ENCODE data around the gene CDRT4. TPM values are rescaled to one million over a fixed set of nuclear protein-coding genes. Genes with fewer than 3 reads are reported as not detected.

Gene CDRT4
- total and polyA plus RNA-seq, 2 donors (not counting 3 experiments of a cell fraction or from before 2014, with no cell fraction given) = 11.5 to 13.6 TPM

DNA sequence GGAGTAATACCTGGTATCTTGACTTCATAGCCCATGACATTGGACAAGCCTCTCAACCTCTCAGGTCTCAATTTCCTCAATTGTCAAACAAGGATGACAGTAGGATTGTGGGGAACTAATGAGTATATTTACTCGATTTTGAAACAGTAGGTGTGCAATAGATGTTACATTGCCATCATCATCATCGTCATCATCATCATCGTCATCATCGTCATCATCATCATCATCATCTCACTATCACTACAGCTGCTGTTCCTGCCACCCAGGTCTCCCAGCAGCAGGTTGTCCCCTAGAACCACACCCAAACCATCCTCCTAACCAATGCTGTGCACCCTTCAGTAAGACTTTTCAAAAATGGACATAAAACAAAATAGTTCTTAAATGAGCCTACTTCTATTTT is 24.8 kb upstream of the CDRT4 start:
- no peak for FAIRE-seq

More for the DNA sequence above, 24.8 kb upstream of the CDRT4 start:
- Histone ChIP-seq H3K36me3 (ENCODE audit: control insufficient read depth in 2 of 2, extremely low read depth in 1 of 2, insufficient read depth in 2 of 2, low read length in 2 of 2) (peaks cover 0 to 4% of the 10 kb centered on the region in 2 experiments), H3K27ac (ENCODE audit: insufficient read depth, low read depth, low read length) (peak overlapping the region; percentile 91), H3K9me1 (replicated peaks; ENCODE audit: control insufficient read depth, extremely low read depth, insufficient read depth, low read length) (no peaks in the 10 kb centered on the region), H3K27me3 (ENCODE audit: control insufficient read depth in 2 of 2, insufficient read depth in 2 of 2, low read length in 2 of 2) (no peaks in the 10 kb centered on the region), H3K9me3 (replicated peaks; ENCODE audit: control insufficient read depth, insufficient read depth, low read length) (no peaks in the 10 kb centered on the region), H3K79me2 (ENCODE audit: control insufficient read depth, insufficient read depth, low read length) (no peaks in the 10 kb centered on the region), H3K4me2 (ENCODE audit: insufficient read depth, low read length) (no peak overlapping the region), H4K20me1 (replicated peaks; ENCODE audit: control insufficient read depth, extremely low read depth, insufficient read depth, low read length) (no peaks in the 10 kb centered on the region), H3K4me1 (ENCODE audit: control insufficient read depth, extremely low read depth, insufficient read depth, low read length) (peaks cover 23% of the 10 kb centered on the region), H3K9ac (replicated peaks; ENCODE audit: extremely low read depth, insufficient read depth, low read length) (no peak overlapping the region), H3K4me3 (replicated peaks in 1 of 3; ENCODE audit: insufficient read depth in 1 of 3, low read depth in 1 of 3, low read length in 3 of 3) (no peak overlapping the region), H2AFZ (ENCODE audit: low read depth, low read length) (no peak overlapping the region)
- DNase-seq (ENCODE audit: low read depth, low spot score) = no peak
- dilution Hi-C loops (cut with MboI; ENCODE audit: extremely low pct_ligation_motif_present, low sequenced_read_pairs) = no loop called here
- ChIA-PET POLR2A (no interaction called here), CTCF (interaction anchor here (1.1 to 5.6 kb wide), 3 partner anchors 10 to 55 kb away, joined by 3 to 42 read pairs (median 11); no protein-coding TSS in a partner anchor)
- intact Hi-C loops (cut with micrococcal nuclease) = loop anchor here (5.0 kb wide), 1 partner anchor 95 kb away; no protein-coding TSS in a partner anchor
- TF ChIP-seq POLR2A (IDR thresholded peaks at IDR 0.05; ENCODE audit: low read depth, low read length) (no peak), POLR2AphosphoS5 (IDR thresholded peaks at IDR 0.05; ENCODE audit: insufficient read depth, low read depth, low read length) (no peak), MYC (IDR thresholded peaks at IDR 0.05; ENCODE audit: low read depth, low read length) (no peak), GATA2 (IDR thresholded peaks at IDR 0.05; ENCODE audit: insufficient read depth, insufficient read length, low read depth, low read length) (no peak), EZH2 (IDR thresholded peaks at IDR 0.05; ENCODE audit: borderline replicate concordance, low read depth, low read length, severe bottlenecking) (no peak), JUN (IDR thresholded peaks at IDR 0.05; ENCODE audit: borderline replicate concordance, insufficient read depth, insufficient read length, low read depth) (no peak), FOS (IDR thresholded peaks at IDR 0.05; ENCODE audit: borderline replicate concordance, insufficient read depth, low read length) (no peak)
- TF ChIP-seq, protein P1, sequence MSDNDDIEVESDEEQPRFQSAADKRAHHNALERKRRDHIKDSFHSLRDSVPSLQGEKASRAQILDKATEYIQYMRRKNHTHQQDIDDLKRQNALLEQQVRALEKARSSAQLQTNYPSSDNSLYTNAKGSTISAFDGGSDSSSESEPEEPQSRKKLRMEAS (IDR thresholded peaks at IDR 0.05; ENCODE audit: insufficient read depth, insufficient read length) = no peak
- TF ChIP-seq, protein P2, sequence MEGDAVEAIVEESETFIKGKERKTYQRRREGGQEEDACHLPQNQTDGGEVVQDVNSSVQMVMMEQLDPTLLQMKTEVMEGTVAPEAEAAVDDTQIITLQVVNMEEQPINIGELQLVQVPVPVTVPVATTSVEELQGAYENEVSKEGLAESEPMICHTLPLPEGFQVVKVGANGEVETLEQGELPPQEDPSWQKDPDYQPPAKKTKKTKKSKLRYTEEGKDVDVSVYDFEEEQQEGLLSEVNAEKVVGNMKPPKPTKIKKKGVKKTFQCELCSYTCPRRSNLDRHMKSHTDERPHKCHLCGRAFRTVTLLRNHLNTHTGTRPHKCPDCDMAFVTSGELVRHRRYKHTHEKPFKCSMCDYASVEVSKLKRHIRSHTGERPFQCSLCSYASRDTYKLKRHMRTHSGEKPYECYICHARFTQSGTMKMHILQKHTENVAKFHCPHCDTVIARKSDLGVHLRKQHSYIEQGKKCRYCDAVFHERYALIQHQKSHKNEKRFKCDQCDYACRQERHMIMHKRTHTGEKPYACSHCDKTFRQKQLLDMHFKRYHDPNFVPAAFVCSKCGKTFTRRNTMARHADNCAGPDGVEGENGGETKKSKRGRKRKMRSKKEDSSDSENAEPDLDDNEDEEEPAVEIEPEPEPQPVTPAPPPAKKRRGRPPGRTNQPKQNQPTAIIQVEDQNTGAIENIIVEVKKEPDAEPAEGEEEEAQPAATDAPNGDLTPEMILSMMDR (IDR thresholded peaks at IDR 0.05; ENCODE audit: extremely low read depth in 1 of 2, insufficient read depth in 1 of 2, low read depth in 1 of 2, low read length in 2 of 2) = no peak
- no TSS peak for BruUV-seq (replicated peaks)

Data from endothelial cell of umbilical vein (primary cell).